CD4-positive, alpha-beta T cell (primary cell): Measurements from ENCODE around the gene SHF. TPM values are rescaled to one million over a fixed set of nuclear protein-coding genes. Genes with fewer than 3 reads are reported as not detected.

ENCODE experiments used
- ATAC-seq: fragments of 200-7000 bp; cut with Tn5 transposase; one replicate; pipeline ENCODE4 v1.10.0; 2022; ENCODE audit warnings: mild to moderate bottlenecking; ENCODE audit not compliant: poor library complexity
- CTCF ChIA-PET: fragments of 350-600 bp; sonication (Branson Sonifier 250); formaldehyde crosslinking; loops from one replicate; lab custom pipeline; 2021; ENCODE audit warnings: antibody characterized with exemption, inconsistent platforms; lab: Charles Lee
- POLR2A ChIA-PET: fragments of 350-600 bp; sonication (Branson Sonifier 250); formaldehyde crosslinking; loops from one replicate; lab custom pipeline; 2021; ENCODE audit warnings: antibody characterized with exemption, inconsistent platforms; lab: Charles Lee
- DNase-seq, 14 experiments: peaks; one replicate each; pipeline ENCODE4 v3.0.0-alpha.2; 2013 to 2020; ENCODE audit warnings: mixed read lengths in 2 of 14
- H3K27ac ChIP-seq, 2 donors: one replicate each; pipeline versions ENCODE4 v1.5.1 to v1.7.0; 2013; ENCODE audit warnings: low read length in 2 of 2, low read depth in 1 of 2, mild to moderate bottlenecking in 1 of 2
- H3K27me3 ChIP-seq, 2 experiments: 1 replicate in 1 of 2; 2 replicates in 1 of 2; pipeline versions ENCODE4 v1.6.1 to v1.7.0; 2013; ENCODE audit warnings: low read length in 2 of 2, control low read depth in 1 of 2, mild to moderate bottlenecking in 1 of 2, moderate library complexity in 1 of 2; ENCODE audit not compliant: insufficient read depth in 2 of 2, control insufficient read depth in 1 of 2
- H3K36me3 ChIP-seq: one replicate; pipeline ENCODE4 v1.6.1; 2013; ENCODE audit warnings: low read length, control low read depth; ENCODE audit not compliant: insufficient read depth
- H3K4me1 ChIP-seq: one replicate; pipeline ENCODE4 v1.6.1; 2013; ENCODE audit warnings: low read length, control low read depth; ENCODE audit not compliant: insufficient read depth
- H3K4me3 ChIP-seq: one replicate; pipeline ENCODE4 v1.5.1; 2013; ENCODE audit warnings: mild to moderate bottlenecking, low read length, moderate library complexity
- H3K9me3 ChIP-seq, 2 experiments: 1 replicate in 1 of 2; 2 replicates in 1 of 2; pipeline versions ENCODE4 v1.6.1 to v1.7.0; 2013; ENCODE audit warnings: low read length in 2 of 2, mild to moderate bottlenecking in 2 of 2, control low read depth in 1 of 2, moderate library complexity in 1 of 2; ENCODE audit not compliant: control insufficient read depth in 1 of 2, insufficient read depth in 1 of 2
- H3K27ac Mint-ChIP-seq: one replicate; pipeline ENCODE4 v1.8.0; 2020; ENCODE audit warnings: mixed read lengths
- H3K27me3 Mint-ChIP-seq: one replicate; pipeline ENCODE4 v1.8.0; 2021; ENCODE audit warnings: mixed read lengths
- H3K36me3 Mint-ChIP-seq: one replicate; pipeline ENCODE4 v1.8.0; 2021; ENCODE audit warnings: low read depth, mixed read lengths
- H3K4me1 Mint-ChIP-seq: one replicate; pipeline ENCODE4 v1.8.0; 2021; ENCODE audit warnings: low read depth, mixed read lengths
- H3K4me3 Mint-ChIP-seq: one replicate; pipeline ENCODE4 v1.8.0; 2020; ENCODE audit warnings: mild to moderate bottlenecking, mixed read lengths
- H3K9me3 Mint-ChIP-seq: one replicate; pipeline ENCODE4 v1.8.0; 2020; ENCODE audit warnings: mixed read lengths
- CTCF ChIP-seq: fragments of 200-600 bp; IDR thresholded peaks from one replicate; pipeline ENCODE4 v1.8.0; 2022; ENCODE audit warnings: antibody characterized with exemption, mild to moderate bottlenecking
- intact Hi-C, 2 experiments: fragments of 100-400 bp; cut with DNase I in 1 of 2; cut with micrococcal nuclease in 1 of 2; formaldehyde crosslinking; loops; one replicate each; pipeline versions ENCODE4 v1.15.1 to v1.9.0; 2023 to 2025; cut with DNase I, micrococcal nuclease
- total RNA-seq, 174 experiments: library from RNA in 2 of 174; stranded (reverse) in 2 of 174; gene quantifications; one replicate each; pipeline ENCODE4 v1.2.3 and lab custom pipeline; 2021 to 2026

SHF gene
- total RNA-seq, 2 experiments from 2014 or later = 3.7 to 3.9 TPM

- no peak overlapping the region for H3K27ac Mint-ChIP-seq
- peaks cover 16% of the 10 kb centered on the region for H3K27me3 Mint-ChIP-seq
- H3K4me3 Mint-ChIP-seq = no peak overlapping the region
- Histone ChIP-seq H3K4me1 (peaks cover 36% of the 10 kb centered on the region), H3K27me3 (no peaks in the 10 kb centered on the region), H3K4me3 (peak overlapping the region; percentile 88), H3K9me3 (no peaks in the 10 kb centered on the region), H3K36me3 (no peaks in the 10 kb centered on the region), H3K27ac (peak overlapping the region; percentile 91 to 94)
- TF ChIP-seq CTCF = no peak
- ATAC-seq (peak; percentile 10), DNase-seq (peak in 11 of 14 experiments; percentile 6 to 71 (median 19))
- intact Hi-C loops = loop anchor here in 1 of 2 experiments (10.0 kb wide), 1 partner anchor 914 kb away; the partner anchor contains the start of gene GOLM2
- H3K4me1 Mint-ChIP-seq = no peaks in the 10 kb centered on the region
- H3K9me3 Mint-ChIP-seq = peaks cover 2% of the 10 kb centered on the region
- no peaks in the 10 kb centered on the region for H3K36me3 Mint-ChIP-seq
- ChIA-PET CTCF (interaction anchor here (1.5 to 2.6 kb wide), 3 partner anchors 9 to 35 kb away, joined by 3 to 14 read pairs (median 12); no protein-coding TSS in a partner anchor), POLR2A (interaction anchor here (1.0 to 5.5 kb wide), 8 partner anchors 11 to 488 kb away, joined by 3 to 129 read pairs (median 28); partner anchors contain the start of genes B2M, PATL2 and SHF)
Observed at GRCh38 chr15:45199136-45199810, 11.5 kb upstream of the SHF start.

- Mint-ChIP-seq H3K9me3 (peaks cover 2% of the 10 kb centered on the region), H3K36me3 (no peaks in the 10 kb centered on the region), H3K4me3 (no peak overlapping the region), H3K4me1 (no peaks in the 10 kb centered on the region), H3K27ac (no peak overlapping the region), H3K27me3 (peaks cover 16% of the 10 kb centered on the region)
- ChIA-PET POLR2A (interaction anchor here (0.6 to 5.5 kb wide), 12 partner anchors 11 to 911 kb away, joined by 3 to 129 read pairs (median 4); partner anchors contain the start of genes BLOC1S6, EIF3J and SHF), CTCF (interaction anchor here (0.7 to 2.6 kb wide), 8 partner anchors 9 to 1688 kb away, joined by 3 to 14 read pairs (median 6); partner anchors contain the start of gene SHF)
- ATAC-seq = peak; percentile 61
- peak overlapping the region; percentile 88 for H3K4me3 ChIP-seq
- peaks cover 36% of the 10 kb centered on the region for H3K4me1 ChIP-seq
- H3K9me3 ChIP-seq = no peaks in the 10 kb centered on the region
- no peaks in the 10 kb centered on the region for H3K27me3 ChIP-seq
- peak overlapping the region; percentile 91 to 94 for H3K27ac ChIP-seq
- DNase-seq = peak; percentile 84 to 99 (median 94)
- TF ChIP-seq CTCF = peak; percentile 46
- intact Hi-C loops = loop anchor here (1.0 to 10.0 kb wide), 2 partner anchors 10 to 914 kb away; partner anchors contain the start of gene GOLM2 (in 1 of the 2)
- H3K36me3 ChIP-seq = no peaks in the 10 kb centered on the region
Observed at GRCh38 chr15:45198337-45199135, 10.8 kb upstream of the SHF start.

GRCh38 chr15:45197512-45197911 lies 9.7 kb upstream of the SHF start:
- TF ChIP-seq CTCF = no peak
- Mint-ChIP-seq H3K4me1 (no peaks in the 10 kb centered on the region), H3K9me3 (peaks cover 2% of the 10 kb centered on the region), H3K4me3 (peak overlapping the region; percentile 54), H3K27me3 (peaks cover 16% of the 10 kb centered on the region), H3K27ac (no peak overlapping the region), H3K36me3 (no peaks in the 10 kb centered on the region)
- Histone ChIP-seq H3K36me3 (no peaks in the 10 kb centered on the region), H3K27me3 (no peaks in the 10 kb centered on the region), H3K9me3 (no peaks in the 10 kb centered on the region), H3K4me1 (peaks cover 36% of the 10 kb centered on the region), H3K4me3 (no peak overlapping the region), H3K27ac (no peak overlapping the region)
- no peak for DNase-seq
- ChIA-PET CTCF (interaction anchor here (0.7 to 2.6 kb wide), 6 partner anchors 10 to 1687 kb away, joined by 3 to 14 read pairs (median 10); partner anchors contain the start of gene SHF), POLR2A (interaction anchor here (0.9 to 5.5 kb wide), 5 partner anchors 9 to 34 kb away, joined by 3 to 129 read pairs (median 5); partner anchors contain the start of gene SHF)
- ATAC-seq = no peak
- intact Hi-C loops = loop anchor here in 1 of 2 experiments (10.0 kb wide), 1 partner anchor 913 kb away; the partner anchor contains the start of gene GOLM2
